ENCODE results near the gene GPR162.

DNA sequence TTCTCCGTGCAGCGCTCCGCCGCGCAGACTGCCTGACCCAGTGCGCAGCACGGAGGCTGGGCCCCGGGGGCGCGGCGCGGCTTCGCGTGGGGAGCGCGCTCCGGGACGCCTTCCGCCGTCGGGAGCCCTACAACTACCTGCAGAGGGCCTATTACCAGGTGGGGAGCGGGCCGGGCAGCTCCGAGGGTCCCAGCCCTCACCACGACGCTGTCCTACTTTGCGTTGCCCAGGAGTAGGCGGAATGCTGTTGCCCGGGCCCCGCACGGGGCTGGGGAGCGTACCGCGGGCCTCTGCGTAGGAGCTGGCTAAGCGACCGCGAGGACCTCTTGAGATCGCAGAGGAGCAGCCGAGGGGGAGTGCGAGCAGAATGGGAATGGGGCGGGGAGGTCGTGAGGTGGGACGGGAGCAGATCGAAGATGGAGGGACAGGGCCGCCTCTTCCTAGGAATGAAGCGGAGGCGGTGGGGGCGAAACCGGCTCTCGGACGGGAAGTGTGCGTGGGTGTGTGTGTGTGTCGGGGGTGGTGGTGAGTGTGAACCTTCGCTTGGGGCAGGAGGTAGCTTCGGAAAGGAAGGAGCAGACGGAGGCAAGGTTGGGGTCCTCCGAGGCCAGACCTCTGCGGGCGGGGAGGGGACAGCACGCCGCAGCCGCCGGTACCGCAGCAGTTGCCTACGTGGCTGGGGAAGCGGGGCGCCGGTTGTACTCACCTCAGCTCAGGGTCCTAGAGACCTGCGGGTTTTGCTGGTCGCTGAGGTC lies 7.3 kb downstream of the GPR162 start:
- TF ChIP-seq HDGF (IDR thresholded peaks at IDR 0.05; ENCODE audit: borderline replicate concordance), result no peak
- no peak for TF ChIP-seq BHLHE40 (IDR thresholded peaks at IDR 0.05; ENCODE audit: borderline replicate concordance)
- TF ChIP-seq SP1 (IDR thresholded peaks at IDR 0.05), result no peak
- TF ChIP-seq SUZ12 (IDR thresholded peaks at IDR 0.05), result no peak
- no peak for TF ChIP-seq ZNF384 (IDR thresholded peaks at IDR 0.05)
- no peak for TF ChIP-seq FOXM1 (IDR thresholded peaks at IDR 0.05; ENCODE audit: borderline replicate concordance)
- no peak for TF ChIP-seq NFRKB (IDR thresholded peaks at IDR 0.05)
- no peak for TF ChIP-seq FOXA1 (IDR thresholded peaks at IDR 0.05)
